ENCODE measurements around the gene CHST4. TPM values are rescaled to one million over a fixed set of nuclear protein-coding genes. Genes with fewer than 3 reads are reported as not detected.
A peak's percentile ranks its signal among the peaks of the same experiment; 100 is the strongest.

CHST4 gene
- total and polyA plus RNA-seq, 9 of the 15 experiments (the other 6 are each of a cell fraction or from before 2014, with no cell fraction given) = 0.07 TPM; not detected in 8

DNA sequence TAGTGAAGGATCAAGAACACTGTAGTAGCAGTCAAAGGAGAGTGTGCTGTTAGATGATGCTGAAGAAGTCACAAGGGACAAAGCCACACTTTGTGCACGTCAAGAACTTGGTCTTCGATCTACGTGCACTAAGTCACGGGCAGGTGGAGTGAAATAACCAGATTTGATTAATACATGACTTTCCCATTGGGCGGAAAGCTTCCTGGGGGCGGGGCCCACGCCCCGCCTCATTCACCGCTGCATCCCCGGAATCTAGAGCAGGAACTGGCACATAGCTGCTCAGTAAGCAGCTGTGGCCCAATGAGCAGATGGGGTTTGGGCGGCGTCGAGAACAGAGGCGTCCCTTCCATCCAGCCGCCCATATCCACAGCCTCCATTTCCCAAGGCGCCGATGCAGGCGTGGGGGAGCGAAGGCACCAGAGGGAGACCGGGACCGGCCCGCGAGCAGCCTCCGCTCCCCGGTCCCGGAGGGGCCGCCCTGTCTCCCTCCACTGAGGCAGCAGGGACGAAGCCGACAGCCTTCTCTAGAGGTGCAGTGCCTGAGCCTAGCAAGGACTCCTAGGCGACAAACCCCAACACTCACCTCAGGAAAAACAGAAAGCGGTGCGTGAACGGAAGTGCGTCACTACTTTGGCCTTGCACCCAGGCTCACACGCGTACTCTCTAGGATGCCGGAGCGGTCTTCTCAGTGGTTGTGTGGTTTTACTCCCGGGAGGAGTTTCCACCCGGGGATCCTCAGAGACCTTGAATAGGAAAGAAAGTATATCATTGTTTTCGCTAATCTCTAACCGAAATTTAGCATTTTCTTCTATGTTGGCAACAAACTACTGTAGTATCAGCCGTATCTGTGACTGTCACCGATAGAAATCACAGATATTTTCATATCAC is 42.0 kb upstream of the CHST4 start (continued):
- no peak for TF ChIP-seq JUN (IDR thresholded peaks at IDR 0.05; ENCODE audit: borderline replicate concordance, low read depth, low read length)
- no peak for TF ChIP-seq JUN (CRISPR knock-in tag; IDR thresholded peaks at IDR 0.05; ENCODE audit: borderline replicate concordance)
- no peak; the same call in 1 of the 2 replicates for TF ChIP-seq MTA3 (IDR thresholded peaks at IDR 0.05; ENCODE audit: borderline replicate concordance)
- TF ChIP-seq ZNF354B (CRISPR knock-in tag; IDR thresholded peaks at IDR 0.05) = no peak
- no peak for TF ChIP-seq MCM5 (IDR thresholded peaks at IDR 0.05; ENCODE audit: low read depth)
- TF ChIP-seq, protein P1, sequence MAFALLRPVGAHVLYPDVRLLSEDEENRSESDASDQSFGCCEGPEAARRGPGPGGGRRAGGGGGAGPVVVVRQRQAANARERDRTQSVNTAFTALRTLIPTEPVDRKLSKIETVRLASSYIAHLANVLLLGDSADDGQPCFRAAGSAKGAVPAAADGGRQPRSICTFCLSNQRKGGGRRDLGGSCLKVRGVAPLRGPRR (CRISPR knock-in tag; IDR thresholded peaks at IDR 0.05) = no peak
- no peak for TF ChIP-seq TRIM28 (IDR thresholded peaks at IDR 0.05)
- TF ChIP-seq EWSR1 (IDR thresholded peaks at IDR 0.05; ENCODE audit: borderline replicate concordance, low read depth, partially characterized antibody) = no peak
- no peak for TF ChIP-seq NELFE (IDR thresholded peaks at IDR 0.05; ENCODE audit: insufficient read depth, insufficient read length)
- TF ChIP-seq PHF20 (IDR thresholded peaks at IDR 0.05; ENCODE audit: partially characterized antibody) = peak; percentile 85
- TF ChIP-seq, protein P2, sequence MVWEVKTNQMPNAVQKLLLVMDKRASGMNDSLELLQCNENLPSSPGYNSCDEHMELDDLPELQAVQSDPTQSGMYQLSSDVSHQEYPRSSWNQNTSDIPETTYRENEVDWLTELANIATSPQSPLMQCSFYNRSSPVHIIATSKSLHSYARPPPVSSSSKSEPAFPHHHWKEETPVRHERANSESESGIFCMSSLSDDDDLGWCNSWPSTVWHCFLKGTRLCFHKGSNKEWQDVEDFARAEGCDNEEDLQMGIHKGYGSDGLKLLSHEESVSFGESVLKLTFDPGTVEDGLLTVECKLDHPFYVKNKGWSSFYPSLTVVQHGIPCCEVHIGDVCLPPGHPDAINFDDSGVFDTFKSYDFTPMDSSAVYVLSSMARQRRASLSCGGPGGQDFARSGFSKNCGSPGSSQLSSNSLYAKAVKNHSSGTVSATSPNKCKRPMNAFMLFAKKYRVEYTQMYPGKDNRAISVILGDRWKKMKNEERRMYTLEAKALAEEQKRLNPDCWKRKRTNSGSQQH (CRISPR knock-in tag; IDR thresholded peaks at IDR 0.05) = peak; percentile 78; the same call in 1 of the 2 replicates
- TF ChIP-seq EP300 (IDR thresholded peaks at IDR 0.05; ENCODE audit: low read length) = no peak
- TF ChIP-seq, protein P3, sequence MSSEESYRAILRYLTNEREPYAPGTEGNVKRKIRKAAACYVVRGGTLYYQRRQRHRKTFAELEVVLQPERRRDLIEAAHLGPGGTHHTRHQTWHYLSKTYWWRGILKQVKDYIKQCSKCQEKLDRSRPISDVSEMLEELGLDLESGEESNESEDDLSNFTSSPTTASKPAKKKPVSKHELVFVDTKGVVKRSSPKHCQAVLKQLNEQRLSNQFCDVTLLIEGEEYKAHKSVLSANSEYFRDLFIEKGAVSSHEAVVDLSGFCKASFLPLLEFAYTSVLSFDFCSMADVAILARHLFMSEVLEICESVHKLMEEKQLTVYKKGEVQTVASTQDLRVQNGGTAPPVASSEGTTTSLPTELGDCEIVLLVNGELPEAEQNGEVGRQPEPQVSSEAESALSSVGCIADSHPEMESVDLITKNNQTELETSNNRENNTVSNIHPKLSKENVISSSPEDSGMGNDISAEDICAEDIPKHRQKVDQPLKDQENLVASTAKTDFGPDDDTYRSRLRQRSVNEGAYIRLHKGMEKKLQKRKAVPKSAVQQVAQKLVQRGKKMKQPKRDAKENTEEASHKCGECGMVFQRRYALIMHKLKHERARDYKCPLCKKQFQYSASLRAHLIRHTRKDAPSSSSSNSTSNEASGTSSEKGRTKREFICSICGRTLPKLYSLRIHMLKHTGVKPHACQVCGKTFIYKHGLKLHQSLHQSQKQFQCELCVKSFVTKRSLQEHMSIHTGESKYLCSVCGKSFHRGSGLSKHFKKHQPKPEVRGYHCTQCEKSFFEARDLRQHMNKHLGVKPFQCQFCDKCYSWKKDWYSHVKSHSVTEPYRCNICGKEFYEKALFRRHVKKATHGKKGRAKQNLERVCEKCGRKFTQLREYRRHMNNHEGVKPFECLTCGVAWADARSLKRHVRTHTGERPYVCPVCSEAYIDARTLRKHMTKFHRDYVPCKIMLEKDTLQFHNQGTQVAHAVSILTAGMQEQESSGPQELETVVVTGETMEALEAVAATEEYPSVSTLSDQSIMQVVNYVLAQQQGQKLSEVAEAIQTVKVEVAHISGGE (CRISPR knock-in tag; IDR thresholded peaks at IDR 0.05) = 0 out of 6 replicates have a peak, but pooled peaks of 1 of the 3 experiments have one; percentile 49
- TF ChIP-seq, protein P4, sequence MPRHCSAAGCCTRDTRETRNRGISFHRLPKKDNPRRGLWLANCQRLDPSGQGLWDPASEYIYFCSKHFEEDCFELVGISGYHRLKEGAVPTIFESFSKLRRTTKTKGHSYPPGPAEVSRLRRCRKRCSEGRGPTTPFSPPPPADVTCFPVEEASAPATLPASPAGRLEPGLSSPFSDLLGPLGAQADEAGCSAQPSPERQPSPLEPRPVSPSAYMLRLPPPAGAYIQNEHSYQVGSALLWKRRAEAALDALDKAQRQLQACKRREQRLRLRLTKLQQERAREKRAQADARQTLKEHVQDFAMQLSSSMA (CRISPR knock-in tag; IDR thresholded peaks at IDR 0.05) = peak; percentile 24; the same call in 1 of the 2 replicates
- peak; percentile 69 for TF ChIP-seq HCFC1 (IDR thresholded peaks at IDR 0.05; ENCODE audit: low read depth, low read length)
- TF ChIP-seq, protein P5, sequence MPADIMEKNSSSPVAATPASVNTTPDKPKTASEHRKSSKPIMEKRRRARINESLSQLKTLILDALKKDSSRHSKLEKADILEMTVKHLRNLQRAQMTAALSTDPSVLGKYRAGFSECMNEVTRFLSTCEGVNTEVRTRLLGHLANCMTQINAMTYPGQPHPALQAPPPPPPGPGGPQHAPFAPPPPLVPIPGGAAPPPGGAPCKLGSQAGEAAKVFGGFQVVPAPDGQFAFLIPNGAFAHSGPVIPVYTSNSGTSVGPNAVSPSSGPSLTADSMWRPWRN (IDR thresholded peaks at IDR 0.05; ENCODE audit: low read depth) = no peak
- no peak for TF ChIP-seq ZNF212 (CRISPR knock-in tag; IDR thresholded peaks at IDR 0.05)
- TF ChIP-seq GATAD2B (IDR thresholded peaks at IDR 0.05; ENCODE audit: borderline replicate concordance) = no peak
- TF ChIP-seq ZNF23 (CRISPR knock-in tag; IDR thresholded peaks at IDR 0.05) = no peak
- TF ChIP-seq MAFK (IDR thresholded peaks at IDR 0.05; ENCODE audit: low read length) = no peak

Data from K562 (cell line).